Right forelimb (tissue), 1 donor: ENCODE measurements around the gene TEX28.
"Not testable (repeated sequence)": the region's sequence is repeated elsewhere in the genome, so short reads cannot be mapped to it uniquely, and the experiment has no call there.

Source experiments
- DNase-seq: peaks from one replicate; pipeline ENCODE4 v3.0.0-alpha.2; 2018

Gene TEX28

DNA sequence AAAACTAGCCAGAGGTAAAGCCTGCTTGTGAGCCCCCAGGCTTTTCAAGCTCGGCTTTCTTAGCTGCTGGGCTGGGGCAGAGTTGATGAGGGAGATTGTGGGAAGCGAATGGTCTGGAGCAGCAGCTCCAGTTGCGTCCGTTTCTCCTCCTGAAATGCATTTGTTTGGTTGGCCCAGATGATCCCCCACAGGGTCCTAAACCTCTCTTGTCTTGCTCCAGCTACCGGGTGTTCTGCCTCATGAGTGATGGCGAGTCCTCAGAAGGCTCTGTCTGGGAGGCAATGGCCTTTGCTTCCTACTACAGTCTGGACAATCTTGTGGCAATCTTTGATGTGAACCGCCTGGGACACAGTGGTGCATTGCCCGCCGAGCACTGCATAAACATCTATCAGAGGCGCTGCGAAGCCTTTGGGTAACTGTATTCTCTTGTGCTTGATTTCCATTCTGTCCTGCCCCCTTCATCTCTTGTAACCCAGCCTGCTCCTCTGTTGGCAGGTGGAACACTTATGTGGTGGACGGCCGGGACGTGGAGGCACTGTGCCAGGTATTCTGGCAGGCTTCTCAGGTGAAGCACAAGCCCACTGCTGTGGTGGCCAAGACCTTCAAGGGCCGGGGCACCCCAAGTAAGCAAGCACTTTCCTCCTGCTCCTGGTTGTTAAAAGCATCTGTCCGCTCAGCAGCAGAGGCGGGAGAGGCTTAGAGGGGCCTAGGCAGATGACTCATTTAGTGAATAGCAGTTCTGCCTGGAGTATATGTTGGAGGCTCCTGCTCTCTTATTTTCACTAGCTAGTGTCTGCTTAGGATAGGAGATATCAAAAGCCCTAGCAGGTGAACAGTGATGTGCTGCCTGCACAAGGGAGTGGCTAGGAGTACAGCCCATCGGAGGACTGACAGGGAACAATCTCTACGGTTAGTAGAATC, 16.0 kb upstream of the TEX28 start:
- no peak for DNase-seq

DNA sequence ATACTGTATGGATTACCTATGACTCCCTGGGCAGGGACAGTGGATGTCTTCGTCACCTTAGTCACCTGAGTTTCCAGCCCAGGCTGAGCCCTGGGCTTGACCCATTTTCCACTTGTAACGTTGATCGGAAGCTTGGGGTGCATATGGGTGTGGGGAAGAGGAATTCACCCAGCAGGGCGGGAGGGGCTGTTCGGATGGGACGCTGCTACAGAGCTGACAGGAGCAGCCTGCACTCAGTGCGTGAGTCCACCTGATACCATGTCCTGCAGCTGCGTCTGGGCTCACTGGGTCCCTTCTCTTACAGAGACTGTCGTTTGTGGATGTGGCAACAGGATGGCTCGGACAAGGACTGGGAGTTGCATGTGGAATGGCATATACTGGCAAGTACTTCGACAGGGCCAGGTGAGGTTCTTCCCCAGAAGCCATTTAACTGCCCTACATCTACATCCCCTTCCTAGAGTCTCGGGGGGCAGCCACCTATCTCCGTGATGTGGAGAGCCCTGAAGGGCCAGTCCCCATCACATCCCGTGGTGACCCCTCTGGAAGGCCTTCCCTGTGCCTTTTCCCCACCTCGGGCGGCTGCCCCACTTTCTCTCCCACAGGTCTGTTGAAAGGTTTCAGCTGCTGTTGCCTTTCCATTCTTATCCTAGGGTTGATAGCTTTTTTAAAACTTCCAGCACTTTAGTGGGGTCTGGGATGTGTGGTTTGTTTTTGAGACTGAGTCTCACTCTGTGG, 14.3 kb upstream of the TEX28 start:
- no peak for DNase-seq

DNA sequence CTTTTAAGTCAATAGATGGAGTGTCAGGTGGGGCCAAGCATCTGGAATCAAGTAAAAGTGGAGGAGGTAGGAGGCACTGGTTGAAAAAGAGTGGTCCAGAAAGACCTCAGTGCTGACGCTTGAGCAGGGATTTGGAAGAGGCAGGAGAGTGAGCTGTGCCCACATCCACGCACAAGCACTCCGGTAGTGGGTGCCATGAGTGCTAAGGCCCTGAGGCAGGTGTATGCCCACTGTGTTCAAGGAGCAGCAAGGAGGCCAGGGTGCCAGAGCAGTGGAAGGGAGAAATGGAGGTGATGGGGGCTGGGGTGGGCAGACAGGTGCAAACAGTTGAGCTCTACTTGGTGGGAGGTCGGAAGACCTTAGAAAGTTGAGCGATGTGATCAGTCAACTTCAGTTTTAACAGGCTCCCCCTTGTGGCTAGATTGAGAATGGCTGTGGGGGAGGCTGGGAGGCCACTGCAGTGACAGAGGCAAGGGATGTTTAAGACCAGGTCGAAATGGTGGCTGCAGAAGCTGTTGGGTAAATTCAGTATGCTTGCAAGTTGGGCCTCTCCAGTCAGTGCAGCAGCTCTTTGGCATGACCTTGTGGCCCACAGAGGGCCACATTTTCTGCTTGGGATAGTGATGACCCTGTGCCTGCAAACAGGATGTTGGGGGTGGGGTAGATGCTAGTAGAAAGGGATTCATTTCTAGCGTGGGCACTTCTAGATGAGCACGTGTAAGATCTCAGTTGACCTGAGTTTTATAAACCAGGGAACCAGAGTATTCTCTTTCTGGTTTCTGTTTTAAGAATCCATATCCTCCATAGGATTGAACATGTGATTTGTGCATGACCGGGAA, 13.4 kb upstream of the TEX28 start:
- DNase-seq, result peak; percentile 47

DNA sequence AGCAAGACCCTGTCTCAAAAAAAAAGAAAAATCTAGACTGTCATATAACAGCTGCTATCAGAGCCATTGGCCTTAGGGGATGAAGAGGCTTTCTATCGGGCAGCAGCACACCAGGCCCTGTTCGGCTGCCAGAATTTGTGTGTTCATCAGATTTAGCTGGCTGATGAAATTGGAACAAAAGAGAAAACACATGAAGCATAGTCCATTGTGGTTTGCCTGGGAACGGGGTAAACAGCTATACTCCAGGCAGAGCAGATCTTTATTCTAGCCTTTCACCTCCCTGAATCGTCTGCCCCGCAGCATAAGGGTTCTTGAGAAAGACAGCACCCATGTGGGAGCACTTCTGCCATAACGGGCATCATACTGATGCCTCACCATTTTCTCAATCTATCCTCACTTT, 12.3 kb upstream of the TEX28 start:
- no peak for DNase-seq

DNA sequence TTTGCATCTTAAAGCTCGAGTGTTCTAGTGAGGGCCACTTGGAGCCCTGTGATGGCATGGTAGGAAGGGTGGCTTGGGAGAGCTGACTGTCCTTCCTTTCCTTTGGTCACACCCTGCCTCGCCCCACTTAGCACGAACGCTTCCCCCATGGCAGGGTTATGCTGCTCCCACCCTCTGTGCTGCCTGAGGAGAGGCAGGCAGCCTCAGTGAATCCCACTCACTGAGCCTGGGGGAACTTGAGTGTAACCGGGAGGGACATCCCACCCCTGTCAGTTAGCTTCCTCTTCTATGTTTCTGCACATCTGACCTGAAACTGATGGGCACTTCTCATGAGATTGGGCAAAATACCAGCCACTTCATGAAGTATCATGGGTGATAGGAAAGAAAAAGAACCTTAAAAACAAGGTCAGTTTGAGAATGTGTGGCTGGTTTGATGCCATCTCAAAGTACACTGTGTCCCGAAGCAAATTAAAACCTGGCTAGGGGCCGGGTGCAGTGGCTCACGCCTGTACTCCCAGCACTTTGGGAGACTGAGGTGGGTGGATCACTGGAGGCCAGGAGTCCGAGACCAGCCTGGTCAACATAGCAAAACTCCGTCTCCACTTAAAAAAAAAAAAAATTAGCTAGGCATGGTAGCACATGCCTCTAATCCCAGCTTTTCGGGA, 10.7 kb upstream of the TEX28 start:
- DNase-seq, result no peak

DNA sequence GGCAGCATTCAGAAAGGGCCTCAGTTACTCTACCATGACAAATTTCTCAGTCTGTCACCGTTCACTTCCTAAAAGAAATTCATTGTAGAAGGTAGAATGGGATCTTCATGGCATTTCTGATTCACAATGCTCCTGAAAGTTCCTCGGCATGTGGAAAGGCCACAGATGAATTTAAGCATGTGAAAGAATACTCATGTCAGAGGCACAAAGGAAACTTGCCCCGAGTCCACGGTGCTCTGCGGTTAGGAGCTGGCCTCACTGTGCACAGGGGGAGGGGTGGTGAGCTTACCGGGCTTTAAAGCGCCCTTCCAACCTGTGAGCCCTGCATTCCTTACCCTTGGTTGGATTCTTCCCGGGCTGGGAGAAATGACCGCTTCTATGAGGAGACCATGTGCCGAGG, 9.9 kb upstream of the TEX28 start:
- DNase-seq, result no peak

DNA sequence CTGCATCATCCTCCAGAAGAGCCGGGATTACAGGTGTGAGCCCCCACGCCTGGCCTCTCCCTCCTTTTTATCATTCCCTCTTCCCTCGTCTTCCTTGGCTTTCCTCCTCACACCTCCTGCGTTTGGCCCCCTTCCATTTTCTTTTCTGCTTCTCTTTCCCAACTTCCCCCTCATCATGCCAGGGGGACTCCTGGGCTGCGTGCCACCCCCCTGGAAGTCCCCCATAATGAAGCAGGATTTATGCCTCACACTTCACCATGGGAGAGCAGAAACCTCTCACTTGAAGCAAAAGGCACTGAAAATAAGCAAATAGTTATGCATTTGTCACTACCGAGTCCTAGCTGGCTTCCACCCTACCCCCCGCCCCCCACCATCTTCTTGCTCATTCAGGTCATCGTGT, 8.6 kb upstream of the TEX28 start:
- no peak for DNase-seq

DNA sequence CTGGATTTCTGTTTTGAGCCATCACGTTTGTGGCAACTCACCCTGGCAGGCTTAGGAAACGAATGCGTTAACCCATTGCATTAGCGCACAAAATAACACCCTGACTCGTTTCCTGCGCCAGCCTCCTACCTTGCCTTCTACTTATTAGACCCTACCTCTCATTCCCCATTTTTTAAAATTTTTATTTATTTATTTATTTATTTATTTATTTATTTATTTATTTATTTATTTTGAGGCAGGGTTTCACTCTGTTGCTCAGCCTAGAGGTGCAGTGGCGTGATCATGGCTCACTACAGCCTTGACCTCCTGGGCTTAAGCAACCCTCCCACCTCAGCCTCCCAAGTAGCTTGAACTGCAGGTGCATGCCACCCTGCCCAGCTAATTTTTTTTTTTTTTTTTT, 8.1 kb upstream of the TEX28 start:
- not testable (repeated sequence) for DNase-seq

DNA sequence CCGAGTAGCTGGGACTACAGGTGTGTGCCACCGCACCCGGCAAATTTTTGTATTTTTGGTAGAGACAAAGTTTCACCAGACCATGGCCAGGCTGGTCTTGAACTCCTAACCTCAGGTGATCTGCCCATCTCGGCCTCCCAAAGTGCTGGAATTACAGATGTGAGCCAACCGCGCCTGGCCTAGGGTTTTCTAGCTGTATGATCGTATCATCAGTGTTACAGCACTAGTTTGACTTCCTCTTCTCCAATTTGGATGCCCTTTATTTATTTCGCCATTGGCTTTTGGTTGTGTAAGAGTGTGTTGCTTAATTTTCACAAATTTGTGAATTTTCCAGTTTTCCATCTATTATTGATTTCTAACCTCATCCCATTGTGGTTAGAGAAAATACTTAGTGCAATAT, 5.9 kb upstream of the TEX28 start:
- DNase-seq, result no peak

DNA sequence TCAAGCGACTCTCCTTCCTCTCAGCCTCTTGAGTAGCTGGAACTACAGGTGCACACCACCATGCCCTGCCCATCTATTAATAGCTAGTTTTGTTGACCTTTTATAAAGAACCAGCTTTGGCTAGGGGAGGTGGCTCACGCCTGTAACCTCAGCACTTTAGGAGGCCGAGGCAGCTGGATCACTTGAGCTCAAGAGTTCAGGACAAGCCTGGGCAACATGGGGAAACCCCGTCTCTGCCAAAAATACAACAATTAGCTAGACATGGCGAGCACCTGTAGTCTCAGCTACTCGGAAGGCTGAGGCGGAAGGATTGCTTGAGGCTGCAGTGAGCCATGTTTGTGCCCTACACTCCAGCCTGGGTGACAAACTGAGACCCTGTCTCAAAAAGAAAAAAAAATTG, 3.4 kb upstream of the TEX28 start:
- DNase-seq, result no peak

DNA sequence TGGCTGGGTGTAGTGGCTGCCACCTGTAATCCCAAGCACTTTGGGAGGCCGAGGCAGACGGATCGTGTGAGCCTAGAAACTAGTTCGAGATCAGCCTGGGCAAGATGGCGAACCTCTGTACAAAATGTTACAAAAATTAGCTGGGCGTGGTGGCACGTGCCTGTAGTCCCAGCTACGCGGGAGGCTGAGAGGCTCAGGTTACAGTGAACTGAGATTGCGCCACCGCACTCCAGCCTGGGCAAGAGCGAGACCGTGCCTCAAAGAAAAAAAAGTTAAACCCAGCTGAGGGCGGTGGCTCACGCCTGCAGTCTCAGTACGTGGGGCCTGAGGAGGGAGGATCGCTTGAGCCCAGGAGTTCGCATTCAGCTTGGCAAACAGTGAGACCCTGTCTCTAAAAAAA, 1.8 kb upstream of the TEX28 start:
- no peak for DNase-seq

DNA sequence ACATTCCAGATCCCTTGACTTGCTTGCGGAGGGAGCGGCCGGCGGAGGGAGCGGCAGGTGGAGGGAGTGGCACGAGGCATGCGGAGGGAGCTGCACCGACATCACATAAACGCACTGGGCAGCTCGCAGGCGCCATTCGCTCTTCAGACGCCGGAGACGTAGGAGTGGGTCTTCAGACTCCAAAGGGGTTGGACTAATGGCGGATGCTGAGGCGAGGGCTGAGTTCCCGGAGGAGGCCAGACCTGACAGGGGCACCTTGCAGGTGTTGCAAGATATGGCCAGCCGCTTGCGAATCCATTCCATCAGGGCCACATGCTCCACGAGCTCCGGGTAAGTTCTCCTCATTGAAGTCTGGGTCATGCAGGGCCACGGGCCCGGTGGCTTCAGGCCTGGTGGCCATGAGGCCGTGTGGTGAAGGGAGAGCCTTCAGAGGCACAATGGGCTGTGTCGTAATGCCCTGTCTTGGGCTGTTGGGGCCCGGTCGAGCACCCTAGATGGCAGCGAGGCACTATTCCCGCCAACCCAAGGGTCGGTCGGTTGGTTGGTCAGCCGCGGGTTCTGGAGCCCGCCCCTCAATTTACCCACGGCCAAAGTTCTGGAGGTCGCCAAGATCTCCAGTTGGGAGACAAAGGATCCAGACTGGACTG, 863 bp upstream of the TEX28 start, which contains the start of gene TKTL1:
Gene TKTL1 (plus strand): TSS at position 132 of the 647 bp plus-strand sequence. CDS start 65 bp downstream, at position 197.
- DNase-seq, result no peak

DNA sequence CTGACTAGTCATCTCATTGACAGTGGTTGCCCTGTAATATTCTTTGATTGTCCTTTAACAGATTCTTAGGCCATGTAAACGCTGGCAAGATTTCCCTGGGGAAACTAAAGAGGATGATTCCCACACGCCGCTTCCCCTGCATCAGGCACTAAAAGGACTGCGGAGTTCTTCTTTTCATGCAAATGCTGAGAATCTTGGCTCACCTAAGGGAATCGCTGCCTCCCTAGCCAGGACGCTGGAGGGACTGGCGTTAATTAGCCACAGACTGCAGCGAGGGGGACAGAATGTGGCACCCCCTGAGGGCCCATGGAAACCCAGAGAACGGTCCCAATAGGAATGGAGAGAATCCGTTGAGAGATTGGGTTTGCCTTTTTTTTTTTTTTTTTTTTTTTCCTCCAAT, 8.5 kb downstream of the TEX28 start:
- DNase-seq, result not testable (repeated sequence)

DNA sequence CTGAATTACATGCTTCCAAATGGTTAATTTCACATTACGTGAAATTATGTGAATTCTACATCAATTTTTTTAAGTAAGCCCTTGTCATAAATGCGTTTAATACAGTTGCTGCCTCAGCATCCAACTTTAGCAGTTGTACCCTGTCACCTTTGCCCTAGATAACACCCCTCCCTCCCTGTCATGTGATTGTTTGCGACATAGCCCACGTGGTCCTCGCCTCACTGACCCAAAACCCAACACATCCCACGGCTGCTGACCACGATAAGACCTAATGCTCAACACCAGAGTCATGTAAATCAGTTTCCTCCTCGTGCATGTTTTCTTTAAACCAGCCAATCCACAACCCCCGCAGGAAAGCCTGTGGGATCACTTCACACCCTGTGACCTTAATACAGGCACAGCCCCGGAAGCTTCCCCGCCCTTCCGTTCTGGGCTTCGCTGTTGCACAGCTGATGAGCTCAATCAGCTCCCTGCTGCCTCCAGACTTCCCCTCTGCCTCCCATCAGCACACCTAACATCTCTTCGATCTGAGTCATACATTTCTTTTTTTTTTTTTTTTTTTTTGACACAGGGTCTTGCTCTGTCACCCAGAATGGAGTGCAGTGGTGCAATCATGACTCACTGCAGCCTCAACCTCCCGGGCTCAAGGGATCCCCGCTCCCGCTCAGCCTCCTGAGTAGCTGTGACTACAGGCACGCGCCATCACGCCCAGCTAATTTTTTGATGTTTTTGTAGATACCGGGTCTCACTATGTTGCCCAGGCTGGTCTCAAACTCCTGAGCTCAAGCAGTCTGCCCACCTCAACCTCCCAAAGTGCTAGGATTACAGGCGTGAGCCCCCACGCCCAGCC, 10.2 kb downstream of the TEX28 start:
- DNase-seq, result not testable (repeated sequence)

DNA sequence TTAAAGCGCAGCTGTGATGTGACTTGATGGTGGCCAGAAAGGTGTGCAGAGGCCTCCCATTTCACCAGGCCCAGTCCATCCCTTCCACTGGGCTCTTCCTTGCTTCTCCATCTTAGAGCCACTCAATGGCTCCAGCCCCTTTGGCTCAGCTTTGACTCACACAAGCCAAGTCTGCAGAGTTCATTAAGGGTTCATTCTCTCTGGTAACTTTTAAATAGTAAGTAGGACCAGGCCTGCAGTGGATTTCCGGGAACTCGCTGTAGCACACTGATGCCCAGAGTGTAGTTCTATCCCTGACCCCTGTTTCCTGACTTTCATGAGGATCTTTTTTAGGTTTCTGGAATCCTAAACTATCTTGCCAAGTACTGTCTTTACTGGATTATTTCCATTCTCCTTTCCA, 25.7 kb downstream of the TEX28 start:
- not testable (repeated sequence) for DNase-seq

DNA sequence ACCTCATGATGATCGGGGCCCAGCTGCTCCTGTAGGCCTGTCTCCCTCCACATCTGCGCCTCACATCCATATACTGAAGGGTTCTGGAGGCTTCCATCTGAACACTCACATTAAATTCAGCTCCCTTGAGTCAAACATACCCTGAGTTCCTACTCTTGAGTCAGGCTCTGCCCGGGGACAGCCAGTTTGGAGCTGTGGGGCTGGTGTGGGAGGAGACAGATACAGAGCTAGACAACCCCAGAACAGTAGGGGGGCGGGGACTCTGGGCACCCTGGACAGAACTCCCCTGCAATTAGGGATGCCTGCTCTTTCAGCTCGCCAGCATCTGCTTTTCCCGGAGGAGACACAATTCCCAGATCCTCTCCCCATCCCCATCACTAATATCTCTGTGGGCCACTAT, 31.9 kb downstream of the TEX28 start:
- not testable (repeated sequence) for DNase-seq

DNA sequence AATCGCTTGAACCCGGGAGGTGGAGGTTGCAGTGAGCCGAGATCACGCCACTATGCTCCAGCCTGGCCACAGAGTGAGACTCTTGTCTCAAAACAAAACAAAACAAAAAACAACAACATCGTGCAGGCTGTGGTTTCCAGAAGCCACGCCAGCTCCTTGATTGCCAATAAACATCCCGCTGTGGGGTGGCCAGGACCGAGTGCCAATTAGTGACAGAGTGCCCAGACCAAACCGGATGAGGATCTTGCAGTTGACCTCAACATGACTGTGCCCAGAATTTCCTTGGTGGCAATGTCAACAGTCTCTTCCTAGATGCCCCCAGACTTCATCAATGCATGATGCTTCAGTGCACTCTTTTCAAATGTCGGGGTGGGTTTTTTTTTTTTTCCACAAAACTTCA, 36.2 kb downstream of the TEX28 start:
- not testable (repeated sequence) for DNase-seq

DNA sequence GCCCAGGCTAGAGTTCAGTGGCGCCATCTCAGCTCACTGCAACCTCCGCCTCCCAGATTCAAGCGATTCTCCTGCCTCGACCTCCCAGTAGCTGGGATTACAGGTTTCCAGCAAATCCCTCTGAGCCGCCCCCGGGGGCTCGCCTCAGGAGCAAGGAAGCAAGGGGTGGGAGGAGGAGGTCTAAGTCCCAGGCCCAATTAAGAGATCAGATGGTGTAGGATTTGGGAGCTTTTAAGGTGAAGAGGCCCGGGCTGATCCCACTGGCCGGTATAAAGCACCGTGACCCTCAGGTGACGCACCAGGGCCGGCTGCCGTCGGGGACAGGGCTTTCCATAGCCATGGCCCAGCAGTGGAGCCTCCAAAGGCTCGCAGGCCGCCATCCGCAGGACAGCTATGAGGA, 37.6 kb downstream of the TEX28 start, which contains the start of gene OPN1MW3:
Gene OPN1MW3 (plus strand): TSS at position 301 of the 400 bp plus-strand sequence. CDS start 38 bp downstream, at position 339.
- DNase-seq, result not testable (repeated sequence)

DNA sequence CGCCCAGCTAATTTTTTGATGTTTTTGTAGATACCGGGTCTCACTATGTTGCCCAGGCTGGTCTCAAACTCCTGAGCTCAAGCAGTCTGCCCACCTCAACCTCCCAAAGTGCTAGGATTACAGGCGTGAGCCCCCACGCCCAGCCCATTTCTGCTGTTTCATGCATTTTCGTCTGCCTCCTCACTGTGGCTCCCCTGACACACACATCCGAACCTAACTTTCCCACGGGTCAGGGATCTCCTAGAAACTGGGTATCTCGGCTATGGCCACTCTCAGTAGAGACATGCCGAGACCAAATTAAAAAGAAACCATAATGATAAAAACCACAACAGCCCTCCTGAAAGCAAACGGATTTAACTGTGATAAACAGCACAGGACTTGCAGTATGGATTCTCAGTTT, 46.8 kb downstream of the TEX28 start:
- not testable (repeated sequence) for DNase-seq

DNA sequence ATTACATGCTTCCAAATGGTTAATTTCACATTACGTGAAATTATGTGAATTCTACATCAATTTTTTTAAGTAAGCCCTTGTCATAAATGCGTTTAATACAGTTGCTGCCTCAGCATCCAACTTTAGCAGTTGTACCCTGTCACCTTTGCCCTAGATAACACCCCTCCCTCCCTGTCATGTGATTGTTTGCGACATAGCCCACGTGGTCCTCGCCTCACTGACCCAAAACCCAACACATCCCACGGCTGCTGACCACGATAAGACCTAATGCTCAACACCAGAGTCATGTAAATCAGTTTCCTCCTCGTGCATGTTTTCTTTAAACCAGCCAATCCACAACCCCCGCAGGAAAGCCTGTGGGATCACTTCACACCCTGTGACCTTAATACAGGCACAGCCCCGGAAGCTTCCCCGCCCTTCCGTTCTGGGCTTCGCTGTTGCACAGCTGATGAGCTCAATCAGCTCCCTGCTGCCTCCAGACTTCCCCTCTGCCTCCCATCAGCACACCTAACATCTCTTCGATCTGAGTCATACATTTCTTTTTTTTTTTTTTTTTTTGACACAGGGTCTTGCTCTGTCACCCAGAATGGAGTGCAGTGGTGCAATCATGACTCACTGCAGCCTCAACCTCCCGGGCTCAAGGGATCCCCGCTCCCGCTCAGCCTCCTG, 47.4 kb downstream of the TEX28 start:
- DNase-seq, result not testable (repeated sequence)
